Testis (tissue), 2 donors: Measurements from ENCODE around the gene CTNNA2.

ENCODE experiments used
- CTCF ChIP-seq, 3 experiments: fragments of 450-650 bp in 2 of 3; fragments of 200-600 bp in 1 of 3; sonication (generic) in 1 of 3; IDR thresholded peaks; one replicate each; pipeline ENCODE4 v1.5.1; 2016 to 2019; ENCODE audit warnings: antibody characterized with exemption in 3 of 3, mild to moderate bottlenecking in 2 of 3, moderate library complexity in 1 of 3
- POLR2A ChIP-seq: fragments of 450-650 bp; IDR thresholded peaks from one replicate; pipeline ENCODE4 v1.6.1; 2017; ENCODE audit warnings: antibody characterized with exemption, mild to moderate bottlenecking, moderate library complexity

GRCh38 chr2:80002568-80003157 lies 489.8 kb downstream of the CTNNA2 start:
- no peak for TF ChIP-seq POLR2A
- TF ChIP-seq CTCF (IDR thresholded peaks at IDR 0.05), result no peak
